HG03196 (cell line): ENCODE results near the gene CS.
"Not testable (repeated sequence)": the region's sequence is repeated elsewhere in the genome, so short reads cannot be mapped to it uniquely, and the experiment has no call there.

Experiments
- ATAC-seq: cut with Tn5 transposase; IDR thresholded peaks from one replicate; pipeline ENCODE4 v1.9.1; 2021; ENCODE audit not compliant: unreplicated experiment

Gene CS

DNA sequence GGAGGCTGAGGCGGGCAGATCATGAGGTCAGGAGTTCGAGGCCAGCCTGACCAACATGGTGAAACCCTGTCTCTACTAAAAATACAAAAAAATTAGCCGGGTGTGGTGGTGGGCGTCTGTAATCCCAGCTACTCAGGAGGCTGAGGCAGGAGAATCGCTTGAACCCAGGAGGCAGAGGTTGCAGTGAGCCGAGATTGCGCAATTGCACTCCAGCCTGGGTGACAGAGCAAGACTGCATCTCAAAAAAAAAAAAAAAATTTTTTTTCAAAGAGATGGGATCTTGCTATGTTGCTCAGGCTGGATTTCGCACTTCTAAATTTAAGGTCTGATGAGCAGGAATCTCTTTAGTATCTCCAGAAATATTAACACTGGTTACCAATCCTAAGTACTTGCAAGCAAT, 21.5 kb upstream of the CS start:
- not testable (repeated sequence) for ATAC-seq

DNA sequence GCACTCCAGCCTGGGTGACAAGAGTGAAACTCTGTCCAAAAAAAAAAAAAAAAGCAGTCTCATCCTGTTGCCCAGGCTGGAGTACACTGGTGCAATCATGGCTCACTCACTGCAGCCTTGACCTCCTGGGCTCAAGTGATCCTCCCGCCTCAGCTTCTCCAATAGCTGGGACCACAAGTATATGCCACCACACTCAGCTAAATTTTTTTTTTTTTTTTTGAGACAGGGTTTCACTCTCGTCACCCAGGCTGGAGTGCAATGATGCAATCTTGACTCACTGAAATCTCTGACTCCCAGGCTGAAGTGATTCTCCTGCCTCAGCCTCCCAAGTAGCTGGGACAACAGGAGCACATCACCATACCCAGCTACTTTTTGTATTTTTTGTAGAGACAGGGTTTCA, 20.9 kb upstream of the CS start:
- ATAC-seq = no peak

DNA sequence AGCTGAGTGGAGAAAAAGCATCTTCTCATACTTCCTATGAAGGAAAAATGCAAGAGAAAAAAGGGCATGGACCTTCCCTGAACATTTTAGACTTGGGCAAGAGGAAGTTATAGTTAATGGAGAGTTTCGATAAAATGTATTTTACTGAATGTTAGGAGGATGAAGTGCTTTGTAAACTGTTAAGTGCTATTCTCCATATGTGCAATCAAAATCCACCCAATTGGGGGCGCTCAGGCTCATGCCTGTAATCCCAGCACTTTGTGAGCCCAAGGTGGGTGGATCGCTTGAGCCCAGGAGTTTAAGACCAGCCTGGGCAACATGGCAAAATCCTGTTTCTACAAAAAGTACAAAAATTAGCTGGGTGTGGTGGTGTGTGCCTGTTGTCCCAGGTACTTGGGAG, 17.5 kb upstream of the CS start:
- ATAC-seq = no peak

DNA sequence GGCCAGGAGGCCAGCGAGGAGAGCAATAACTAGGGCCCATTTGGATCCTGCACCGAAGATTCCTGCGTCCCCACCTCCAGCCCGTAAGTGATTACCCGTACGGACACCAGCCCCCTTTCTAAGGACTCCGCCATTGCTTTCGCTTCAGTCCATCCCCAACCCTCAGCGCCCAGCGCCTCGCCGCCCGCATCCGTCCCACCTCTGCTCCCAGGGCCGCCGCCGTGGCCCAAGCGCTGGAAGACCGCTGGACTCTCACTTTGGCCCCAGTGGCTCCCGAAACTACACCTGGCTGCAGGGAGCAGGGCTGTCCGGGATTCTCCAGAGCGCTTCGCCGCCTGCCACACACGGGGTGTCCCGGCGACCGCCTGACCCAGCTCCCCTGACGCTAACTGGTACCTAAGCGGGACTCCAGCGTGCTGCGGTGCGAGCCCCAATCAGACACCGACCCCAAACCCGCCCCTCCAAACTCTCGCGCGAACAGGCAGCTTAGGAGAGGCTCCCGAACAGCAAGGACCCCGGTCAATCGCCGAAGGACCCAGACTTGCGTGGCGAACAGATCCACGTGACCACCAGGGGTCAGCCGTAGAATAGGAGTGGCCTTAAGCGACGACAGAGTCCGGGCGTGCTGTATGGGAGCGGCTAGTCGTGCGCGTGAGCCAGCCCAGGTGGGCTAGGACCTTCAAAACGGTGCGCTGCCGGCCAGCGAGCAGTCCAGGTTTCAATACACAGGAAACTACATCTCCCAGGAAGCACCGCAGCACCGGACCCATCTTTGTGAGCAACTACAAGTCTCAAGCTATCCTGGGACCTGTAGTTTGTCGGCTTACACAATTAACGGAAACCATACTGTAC, 15.7 kb upstream of the CS start, which contains the start of gene CNPY2:
TSS of gene CNPY2 (minus strand) at position 367 of the 852 bp plus-strand sequence. CDS start 771 bp downstream, outside the sequence.
- peak; percentile 83 for ATAC-seq

DNA sequence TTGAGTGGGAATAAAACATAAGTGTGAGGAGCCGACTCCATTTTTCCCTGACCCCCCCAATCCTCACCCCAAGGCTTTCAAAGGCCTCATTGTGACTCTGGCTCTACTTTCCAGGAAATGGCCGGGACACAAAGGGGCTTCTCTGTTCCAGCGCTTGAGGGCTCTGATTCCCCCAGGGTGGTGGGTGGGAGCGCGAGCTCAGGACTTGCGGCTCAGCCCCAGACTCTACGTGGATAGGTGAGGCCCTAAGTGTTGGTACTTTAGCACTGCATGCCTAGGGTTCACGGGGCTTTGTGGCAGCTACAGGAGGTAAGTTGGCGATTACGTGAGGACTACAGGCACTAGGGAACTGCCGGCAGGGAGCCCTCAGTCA, 15.1 kb upstream of the CS start:
- no peak for ATAC-seq

DNA sequence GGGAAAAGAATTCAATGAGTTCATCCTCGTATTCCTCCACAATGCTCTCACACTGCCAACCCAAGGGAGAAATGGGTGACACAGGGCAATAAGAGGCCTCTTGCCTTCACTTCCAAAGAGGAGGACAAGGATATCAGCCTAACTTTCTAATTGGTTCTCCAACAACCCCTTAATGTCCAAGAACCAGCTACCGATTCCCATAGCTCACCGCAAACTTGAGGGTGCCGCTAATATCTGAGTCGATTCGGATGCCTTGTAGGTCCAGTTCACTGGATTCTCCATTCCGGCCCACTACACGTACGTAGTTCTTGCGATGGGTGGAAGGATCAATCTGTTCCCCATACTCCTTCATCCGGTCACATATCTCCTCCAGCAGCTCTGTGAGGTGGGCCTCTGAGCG, 10.9 kb upstream of the CS start:
- no peak for ATAC-seq

DNA sequence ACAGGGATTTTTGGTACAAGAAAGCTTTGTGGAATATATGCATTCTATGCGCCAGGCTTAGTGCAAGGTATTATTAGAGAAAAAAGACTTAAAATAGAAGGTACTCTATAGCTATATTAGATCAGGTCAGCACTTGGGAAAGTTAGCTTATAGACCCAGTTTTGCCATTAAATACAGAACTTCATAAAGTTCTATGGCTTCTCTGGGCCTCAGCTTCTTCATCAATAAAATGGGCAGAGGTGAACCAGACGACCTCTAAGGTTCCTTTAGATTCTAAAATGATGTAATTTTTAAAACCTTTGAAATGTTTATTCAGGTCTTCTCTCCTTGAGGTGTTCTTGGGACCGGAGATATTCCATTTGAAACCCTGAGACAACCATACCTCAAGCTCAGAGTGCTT, 8.6 kb upstream of the CS start:
- no peak for ATAC-seq

DNA sequence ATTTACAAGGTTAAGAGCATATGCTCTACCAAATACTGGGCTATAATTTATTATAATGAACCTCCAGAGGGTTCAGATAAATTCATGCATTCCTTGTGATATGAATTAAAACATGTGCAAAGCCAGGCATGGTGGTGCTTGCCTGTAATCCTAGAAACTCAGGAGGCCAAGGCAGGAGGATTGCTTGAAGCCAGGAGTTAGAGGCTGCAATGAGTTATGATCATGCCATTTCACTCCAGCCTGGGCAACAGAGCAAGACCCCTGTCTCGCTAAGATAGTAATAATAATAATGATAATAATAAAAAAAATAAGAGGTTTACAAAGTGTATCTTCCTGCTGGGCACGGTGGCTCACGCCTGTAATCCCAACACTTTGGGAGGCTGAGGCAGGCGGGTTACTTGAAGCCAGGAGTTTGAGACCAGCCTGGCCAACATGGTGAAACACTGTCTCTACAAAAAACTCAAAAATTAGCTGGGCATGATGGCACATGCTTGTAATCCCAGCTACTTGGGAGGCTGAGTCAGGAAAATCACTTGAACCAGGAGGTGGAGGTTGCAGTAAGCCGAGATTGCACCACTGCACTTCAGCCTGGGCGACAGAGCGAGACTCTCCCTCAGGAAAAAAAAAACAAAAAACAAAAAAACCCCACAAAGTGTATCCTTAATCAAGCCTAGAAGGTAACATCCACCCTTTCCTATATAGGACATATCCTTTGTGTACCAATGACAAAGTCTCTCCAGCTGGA, 7.3 kb upstream of the CS start:
- ATAC-seq = no peak

DNA sequence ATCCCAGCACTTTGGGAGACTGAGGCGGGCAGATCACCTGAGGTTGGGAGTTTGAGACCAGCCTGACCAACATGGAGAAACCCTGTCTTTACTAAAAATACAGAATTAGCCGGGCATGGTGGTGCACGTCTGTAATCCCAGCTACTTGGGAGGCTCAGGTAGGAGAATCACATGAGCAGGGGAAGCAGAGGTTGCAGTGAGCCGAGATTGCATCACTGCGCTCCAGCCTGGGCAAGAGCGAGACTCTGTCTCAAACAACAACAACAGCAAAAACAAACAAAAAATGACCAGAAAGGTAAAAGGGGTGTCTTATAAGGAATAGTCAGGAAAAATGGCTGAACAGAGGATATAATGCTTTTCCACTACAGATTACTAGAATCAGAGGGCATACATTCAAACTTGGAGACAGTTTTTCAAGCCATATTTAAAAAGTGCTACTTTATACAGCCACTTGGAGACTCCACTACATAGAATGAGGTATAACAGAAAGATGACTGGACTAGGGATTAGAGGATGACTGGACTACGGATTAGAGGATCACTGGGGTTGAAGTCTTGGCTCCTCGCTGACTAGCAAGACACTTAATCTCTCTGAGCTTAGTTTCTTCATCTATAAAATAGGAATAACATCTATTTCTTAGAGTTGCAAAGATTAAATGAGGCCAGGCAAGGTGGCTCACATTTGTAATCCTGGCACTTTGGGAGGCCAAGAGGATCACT, 4.9 kb upstream of the CS start:
- ATAC-seq = no peak

DNA sequence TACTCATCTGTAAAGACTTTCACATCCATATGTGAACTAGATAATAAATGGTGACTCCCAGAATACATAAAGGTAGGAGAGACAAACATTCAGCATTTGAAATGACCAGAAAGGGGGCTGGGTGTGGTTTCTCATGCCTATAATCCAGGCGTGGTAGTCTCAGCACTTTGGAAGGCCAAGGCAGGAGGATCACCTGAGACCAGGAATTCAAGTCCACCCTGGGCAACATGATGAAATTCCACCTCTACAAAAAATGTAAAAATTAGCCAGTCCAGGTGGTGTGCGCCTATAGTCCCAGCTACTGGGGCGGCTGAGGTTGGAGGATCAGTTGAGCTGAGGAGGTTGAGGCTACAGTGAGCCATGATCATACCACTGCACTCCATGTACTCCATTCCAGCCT, 4.1 kb upstream of the CS start:
- no peak for ATAC-seq

DNA sequence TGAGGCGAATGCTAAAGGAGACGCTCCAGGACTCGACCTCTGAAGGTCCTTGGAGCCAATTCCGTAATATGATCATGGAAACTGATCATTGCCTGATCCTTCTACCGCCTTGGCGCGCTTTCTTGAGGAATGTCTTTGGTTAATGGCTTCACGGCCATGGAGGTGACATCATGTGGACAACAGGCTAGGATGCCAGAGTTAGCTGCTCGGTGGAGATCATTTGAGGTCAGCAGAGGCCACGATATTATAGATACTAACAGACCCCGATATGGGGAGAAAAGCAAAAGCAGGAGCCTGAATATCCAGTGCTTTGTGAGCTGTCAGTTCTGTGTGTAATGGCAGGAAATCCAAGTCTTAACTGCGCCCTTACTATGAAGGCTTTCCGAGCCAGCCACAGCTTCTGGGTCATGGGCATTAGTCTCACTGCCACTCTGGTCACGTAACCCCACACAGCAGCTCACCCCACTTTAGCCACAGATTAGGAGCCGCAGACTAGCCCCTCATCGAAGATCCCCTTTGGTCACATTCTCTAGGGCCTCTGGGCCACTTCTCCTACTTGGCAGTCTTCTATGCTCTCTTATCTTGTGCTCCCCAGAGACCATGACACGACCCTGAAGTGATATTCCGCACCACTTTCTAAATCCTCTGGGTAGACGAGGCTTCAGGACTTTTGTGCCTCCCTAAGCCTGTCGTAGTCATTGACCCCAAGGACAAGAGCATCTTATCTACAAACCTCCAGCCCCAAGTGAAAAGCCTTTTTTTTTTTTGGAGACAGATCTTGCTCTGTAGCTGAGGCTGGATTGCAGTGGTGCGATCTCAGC, 724 bp upstream of the CS start:
- no peak for ATAC-seq

DNA sequence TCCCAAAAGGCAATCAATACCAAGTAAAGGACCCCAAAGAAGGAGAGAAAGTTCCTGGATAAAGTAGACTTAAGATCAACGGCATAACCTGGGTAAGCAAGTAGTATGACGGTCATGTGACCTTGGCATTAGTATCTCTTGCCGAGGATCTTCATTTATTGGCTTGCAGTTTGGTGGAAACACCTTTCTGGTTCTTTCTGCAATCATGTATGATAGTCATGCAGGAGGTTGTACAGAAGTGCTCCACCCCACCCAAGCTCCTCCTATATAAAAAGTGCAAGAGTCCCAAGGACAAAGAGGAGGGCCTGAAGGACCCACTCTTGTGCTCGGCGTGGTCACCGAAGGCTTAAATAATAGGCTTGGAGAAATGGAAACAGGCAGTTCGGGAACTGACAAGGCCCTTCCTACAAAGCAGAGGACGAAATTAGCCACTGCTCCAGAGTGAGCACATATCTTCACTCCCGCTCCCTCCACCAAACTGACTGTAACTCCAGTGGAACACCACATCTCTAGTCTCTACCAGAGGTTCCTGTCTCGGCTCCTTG, 750 bp downstream of the CS start:
- no peak for ATAC-seq

DNA sequence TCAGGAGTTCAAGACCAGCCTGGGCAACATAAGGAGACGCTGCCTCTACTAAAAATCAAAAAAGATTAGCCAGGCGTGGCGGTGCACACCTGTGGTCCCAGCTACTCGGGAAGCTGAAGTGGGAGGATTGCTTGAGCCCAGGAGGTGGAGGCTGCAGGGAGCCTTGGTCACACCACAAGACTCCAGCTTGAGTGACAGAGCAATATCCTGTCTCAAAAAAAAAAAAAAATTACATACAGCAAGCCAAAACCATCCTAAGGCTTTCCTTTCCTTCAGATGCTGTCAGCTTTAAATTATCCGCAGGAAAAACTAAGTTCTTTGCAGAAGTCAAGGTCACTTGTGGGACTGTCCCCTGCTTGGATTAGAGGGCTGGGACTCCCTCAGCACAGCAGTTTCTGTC, 1.3 kb downstream of the CS start:
- ATAC-seq = no peak

DNA sequence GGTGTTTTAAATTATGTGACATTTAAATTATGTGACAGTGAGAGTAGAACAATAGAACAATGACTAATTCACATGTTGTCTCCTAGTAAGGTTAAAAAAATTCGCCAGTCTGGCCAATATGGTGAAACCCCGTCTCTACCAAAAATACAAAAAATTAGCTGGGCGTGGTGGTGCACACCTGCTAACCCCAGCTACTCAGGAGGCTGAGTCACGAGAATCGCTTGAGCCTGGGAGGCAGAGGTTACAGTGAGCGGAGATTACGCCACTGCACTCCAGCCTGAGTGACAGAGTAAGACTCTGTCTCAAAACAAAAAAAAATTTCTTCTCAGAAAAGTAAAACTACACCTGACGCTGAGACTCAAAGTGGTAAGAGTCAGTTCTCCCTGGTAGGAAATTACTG, 2.7 kb downstream of the CS start:
- no peak for ATAC-seq

DNA sequence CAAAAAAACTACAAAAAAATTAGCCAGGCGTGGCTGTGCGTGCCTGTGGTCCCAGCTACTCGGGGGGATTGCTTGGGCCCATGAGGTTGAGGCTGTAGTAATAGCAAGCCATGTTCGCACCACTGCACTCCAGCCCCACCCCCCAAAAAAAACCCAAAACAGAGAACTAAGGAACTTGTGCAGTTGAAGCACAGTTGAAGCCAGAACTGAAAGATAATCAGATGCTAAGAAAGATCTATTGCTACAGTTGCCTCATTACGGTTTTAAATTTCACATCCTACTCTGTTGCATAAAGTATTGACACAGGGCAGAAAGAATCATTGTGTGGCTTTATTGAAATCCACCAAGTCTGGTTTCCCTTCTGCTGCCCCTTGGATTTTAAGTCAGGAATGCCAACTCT, 3.8 kb downstream of the CS start:
- ATAC-seq = no peak

DNA sequence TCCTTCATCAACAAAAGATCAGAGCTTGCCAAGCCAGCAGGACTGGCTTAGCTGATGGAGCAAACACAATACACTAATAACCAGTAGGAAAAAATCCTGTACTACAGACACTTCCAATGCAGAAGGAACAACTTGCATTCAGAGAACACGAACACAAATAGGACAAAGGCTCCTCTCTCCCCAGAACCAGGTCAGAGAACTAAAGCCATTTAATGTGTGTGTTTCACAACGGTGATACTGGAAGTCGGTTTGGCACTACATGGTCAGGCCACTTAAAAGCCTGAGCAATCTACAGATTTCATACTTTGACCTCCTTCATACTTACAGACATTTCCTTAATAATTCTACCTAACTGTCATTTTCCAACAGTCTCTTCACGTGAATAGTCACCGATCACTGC, 6.3 kb downstream of the CS start:
- ATAC-seq = no peak

DNA sequence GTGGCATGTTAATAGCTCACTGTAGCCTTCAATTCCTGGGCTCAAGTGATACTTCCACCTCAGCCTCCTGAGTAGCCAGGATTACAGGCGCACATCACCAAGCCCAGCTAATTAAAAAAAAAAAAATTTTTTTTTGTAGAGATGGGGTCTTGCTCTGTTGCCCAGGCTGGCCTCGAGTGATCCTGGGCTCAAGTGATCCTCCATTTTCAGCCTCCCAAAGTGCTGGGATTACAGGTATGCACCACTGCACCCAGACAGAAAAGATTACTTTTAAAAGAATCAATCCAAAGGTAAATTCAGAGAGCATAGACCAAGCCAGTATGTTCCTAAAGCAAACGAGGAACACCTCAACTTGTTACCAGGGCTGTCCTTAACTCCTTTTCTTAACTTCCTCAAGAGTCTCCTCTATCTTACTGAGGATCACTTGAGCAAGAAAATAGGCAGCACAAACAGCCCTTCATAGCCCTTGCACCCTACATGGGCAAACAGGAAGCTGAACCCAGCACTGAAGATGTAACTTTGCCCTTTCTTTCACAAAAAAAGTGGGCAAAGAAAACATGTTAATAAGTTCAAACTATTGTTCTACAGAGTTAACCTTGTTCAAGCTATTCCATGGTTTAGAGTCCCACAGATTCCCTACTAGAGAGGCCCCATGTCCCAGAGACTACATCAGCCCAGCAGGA, 11.3 kb downstream of the CS start:
- ATAC-seq = no peak

DNA sequence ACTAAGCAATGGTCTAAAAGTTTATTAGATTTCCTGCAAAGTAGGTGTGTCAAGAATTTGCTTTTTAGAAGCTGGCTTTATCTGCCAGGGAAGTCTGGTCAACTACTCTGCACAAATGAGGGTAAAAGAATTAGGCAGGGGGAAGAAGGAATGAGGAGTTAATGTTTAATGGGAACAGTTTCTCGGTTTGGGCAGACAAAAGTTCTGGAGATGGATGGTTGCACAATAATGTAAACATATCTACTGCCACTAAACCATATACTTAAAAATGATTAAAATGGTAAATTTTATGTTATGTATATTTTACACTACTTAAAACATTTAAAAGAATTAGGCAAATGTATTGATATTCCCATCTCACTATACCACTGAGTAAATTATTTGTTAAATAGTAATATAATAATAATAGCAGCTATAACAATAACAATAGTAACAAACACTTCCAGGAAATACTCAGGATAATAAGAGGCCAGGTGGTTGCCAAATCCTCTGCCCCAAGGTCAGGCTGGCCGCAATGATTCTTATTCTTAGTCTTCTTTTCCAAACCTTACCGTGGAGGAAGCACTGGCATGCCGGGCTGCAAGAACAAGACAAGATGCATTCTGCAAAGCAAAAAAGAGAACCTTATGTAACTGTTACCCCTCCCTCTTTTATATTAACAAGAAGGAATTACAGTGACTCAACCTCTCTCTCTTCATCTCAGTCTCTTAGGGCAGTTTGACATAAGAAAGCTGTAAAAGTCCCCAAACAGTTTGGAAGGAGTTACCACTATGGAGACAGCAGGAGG, 13.9 kb downstream of the CS start:
- no peak for ATAC-seq

DNA sequence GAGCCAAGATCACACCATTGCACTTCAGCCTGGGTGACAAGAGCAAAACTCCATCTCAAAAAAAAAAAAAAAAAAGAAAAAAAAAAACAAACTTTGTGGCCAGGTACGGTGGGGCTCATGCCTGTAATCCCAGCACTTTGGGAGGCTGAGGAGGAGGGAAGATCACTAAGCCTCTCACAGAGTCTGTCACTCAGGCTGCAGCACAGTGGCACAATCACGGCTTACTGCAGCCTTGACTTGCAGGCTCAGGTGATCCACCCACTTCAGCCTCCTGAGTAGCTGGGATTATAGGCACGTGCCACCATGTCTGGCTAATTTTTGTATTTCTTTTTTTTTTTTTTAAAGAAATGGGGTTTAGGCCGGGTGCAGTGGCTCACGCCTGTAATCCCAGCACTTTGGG, 15.9 kb downstream of the CS start:
- ATAC-seq = not testable (repeated sequence)
